ENCODE data around the gene CDH4. TPM values are rescaled to one million over a fixed set of nuclear protein-coding genes. Genes with fewer than 3 reads are reported as not detected.

The CDH4 gene
- total RNA-seq, 2 experiments from 2014 or later: 0.10 to 0.21 TPM

DNA sequence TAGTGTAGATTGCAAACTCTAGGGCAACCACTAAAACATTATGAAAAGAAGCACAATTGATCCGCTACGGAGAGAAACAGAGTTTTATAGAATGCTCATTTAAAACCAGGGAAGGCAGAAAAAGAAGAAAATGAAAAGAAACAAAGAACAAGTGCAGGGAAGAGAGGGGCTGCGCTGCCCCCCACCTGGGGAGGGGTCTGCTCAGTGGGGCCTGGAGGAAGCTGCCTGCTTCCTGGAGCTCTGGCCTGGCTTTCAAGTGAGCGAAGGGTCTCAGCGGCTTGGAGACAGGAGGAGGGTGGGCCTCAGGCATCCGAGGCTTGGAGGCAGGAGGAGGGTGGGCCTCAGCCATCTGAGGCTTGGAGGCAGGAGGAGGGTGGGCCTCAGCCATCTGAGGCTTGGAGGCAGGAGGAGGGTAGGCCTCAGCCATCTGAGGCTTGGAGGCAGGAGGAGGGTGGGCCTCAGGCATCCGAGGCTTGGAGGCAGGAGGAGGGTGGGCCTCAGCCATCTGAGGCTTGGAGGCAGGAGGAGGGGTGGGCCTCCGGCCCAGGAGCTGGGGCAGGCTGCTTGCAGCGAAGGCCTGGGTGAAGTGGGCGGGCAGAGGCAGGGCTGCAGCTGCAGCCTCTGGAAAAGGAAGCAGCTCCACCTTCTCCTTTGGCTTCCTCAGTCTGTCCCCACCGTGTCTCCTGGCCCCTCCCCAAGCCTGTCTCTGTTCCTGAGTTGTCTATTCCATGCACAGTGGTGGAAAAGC lies 407.4 kb downstream of the CDH4 start:
- DNase-seq: no peak
- Mint-ChIP-seq H3K27ac (no peak overlapping the region), H3K27me3 (no peaks in the 10 kb centered on the region), H3K4me1 (ENCODE audit: low read depth) (no peaks in the 10 kb centered on the region), H3K4me3 (no peak overlapping the region), H3K9me3 (no peaks in the 10 kb centered on the region), H3K36me3 (no peaks in the 10 kb centered on the region)
- ChIA-PET POLR2A (no interaction called here), CTCF (no interaction called here)
- intact Hi-C loops (cut with micrococcal nuclease): no loop called here

DNA sequence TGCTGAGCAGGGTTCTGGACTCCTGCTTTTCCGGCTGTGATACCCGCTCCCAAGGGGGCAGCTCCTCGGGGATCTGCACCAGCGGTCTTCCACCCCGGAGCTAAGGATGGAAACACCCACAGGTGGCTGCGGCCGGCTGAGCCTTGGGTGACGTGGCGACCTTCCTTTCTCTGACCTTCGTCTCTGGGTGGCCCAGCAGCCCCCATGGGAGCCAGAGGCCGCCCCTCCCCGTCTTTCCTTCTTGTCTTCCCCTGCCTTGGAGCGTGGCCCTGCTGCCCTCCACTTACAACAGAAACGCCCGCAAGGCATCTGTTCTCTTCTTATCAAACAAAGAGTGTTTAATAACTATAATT lies 407.9 kb downstream of the CDH4 start:
- no peaks in the 10 kb centered on the region for H3K27me3 Mint-ChIP-seq
- H3K36me3 Mint-ChIP-seq: no peaks in the 10 kb centered on the region
- ChIA-PET POLR2A (no interaction called here), CTCF (no interaction called here)
- no peak overlapping the region for H3K27ac Mint-ChIP-seq
- intact Hi-C loops (cut with micrococcal nuclease): no loop called here
- no peaks in the 10 kb centered on the region for H3K4me1 Mint-ChIP-seq (ENCODE audit: low read depth)
- no peak for DNase-seq
- H3K4me3 Mint-ChIP-seq: no peak overlapping the region
- H3K9me3 Mint-ChIP-seq: no peaks in the 10 kb centered on the region

DNA sequence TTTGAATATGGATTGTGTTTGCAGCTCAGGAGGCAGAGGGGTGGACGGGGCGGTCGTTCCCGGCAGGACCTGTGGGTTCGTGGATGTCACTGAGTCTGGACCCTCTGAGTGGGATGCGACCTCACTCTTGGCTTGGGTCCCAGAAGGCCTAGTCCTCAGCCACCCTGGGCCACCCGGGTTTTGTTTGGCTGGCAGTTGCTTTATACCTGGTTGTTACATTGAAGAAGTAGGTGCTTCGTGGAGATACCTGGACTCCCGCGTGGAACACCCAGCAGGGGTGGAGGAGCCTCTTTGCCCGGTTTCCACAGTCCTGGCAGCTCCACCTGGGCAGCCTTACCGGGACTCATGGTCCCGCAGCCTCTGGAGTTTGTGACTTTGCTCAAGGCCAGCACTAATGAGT lies 408.5 kb downstream of the CDH4 start:
- CTCF ChIA-PET: no interaction called here
- POLR2A ChIA-PET: no interaction called here
- no peak overlapping the region for H3K4me3 Mint-ChIP-seq
- intact Hi-C loops (cut with micrococcal nuclease): no loop called here
- no peak for DNase-seq
- H3K4me1 Mint-ChIP-seq (ENCODE audit: low read depth): no peaks in the 10 kb centered on the region
- no peaks in the 10 kb centered on the region for H3K27me3 Mint-ChIP-seq
- no peaks in the 10 kb centered on the region for H3K9me3 Mint-ChIP-seq
- H3K27ac Mint-ChIP-seq: no peak overlapping the region
- no peaks in the 10 kb centered on the region for H3K36me3 Mint-ChIP-seq

DNA sequence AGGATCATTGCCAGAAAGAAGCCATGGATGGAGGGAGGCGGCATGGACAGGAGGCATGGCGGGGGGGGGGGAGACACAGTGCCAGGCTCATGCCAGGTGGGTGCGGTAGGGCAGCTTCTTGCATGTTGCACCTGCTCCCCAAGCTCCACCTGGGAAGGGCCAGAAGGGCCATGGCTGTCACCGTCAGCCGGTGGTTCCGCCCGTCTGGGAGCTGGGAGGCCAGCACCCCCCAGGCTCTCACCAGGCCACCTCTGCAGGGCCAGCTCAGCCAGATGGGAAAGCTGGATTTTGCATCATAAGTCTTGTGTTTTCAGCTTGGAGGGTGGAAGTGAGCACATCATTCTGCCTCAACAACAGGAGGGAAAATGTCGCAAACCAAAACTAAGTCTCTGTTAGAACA lies 409.0 kb downstream of the CDH4 start:
- Mint-ChIP-seq H3K27me3 (no peaks in the 10 kb centered on the region), H3K27ac (no peak overlapping the region), H3K4me3 (no peak overlapping the region), H3K9me3 (no peaks in the 10 kb centered on the region), H3K36me3 (no peaks in the 10 kb centered on the region), H3K4me1 (ENCODE audit: low read depth) (no peaks in the 10 kb centered on the region)
- CTCF ChIA-PET: no interaction called here
- no peak for DNase-seq
- POLR2A ChIA-PET: no interaction called here
- intact Hi-C loops (cut with micrococcal nuclease): no loop called here

DNA sequence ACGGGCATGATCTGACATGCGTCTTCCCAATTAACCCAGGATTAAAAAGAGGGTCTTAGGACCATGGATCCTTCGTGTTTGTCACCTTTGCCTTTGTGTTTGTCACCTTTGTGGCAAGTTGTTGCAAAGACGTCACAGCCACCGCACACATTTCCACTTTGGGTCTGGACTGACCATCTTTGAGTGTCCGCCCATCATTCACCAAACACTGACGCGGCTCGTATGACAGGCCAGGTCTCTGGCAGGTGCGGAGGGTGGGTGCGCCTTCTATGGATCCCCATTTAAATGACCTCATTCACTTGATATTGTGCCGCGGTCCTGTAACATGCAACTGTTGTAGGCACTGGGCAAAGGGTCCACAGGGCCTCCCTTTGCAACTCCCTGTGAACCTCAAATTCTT lies 409.5 kb downstream of the CDH4 start:
- Mint-ChIP-seq H3K27me3 (no peaks in the 10 kb centered on the region), H3K4me1 (ENCODE audit: low read depth) (no peaks in the 10 kb centered on the region), H3K9me3 (no peaks in the 10 kb centered on the region), H3K36me3 (no peaks in the 10 kb centered on the region), H3K27ac (no peak overlapping the region), H3K4me3 (no peak overlapping the region)
- POLR2A ChIA-PET: no interaction called here
- DNase-seq: no peak
- CTCF ChIA-PET: no interaction called here
- intact Hi-C loops (cut with micrococcal nuclease): no loop called here

DNA sequence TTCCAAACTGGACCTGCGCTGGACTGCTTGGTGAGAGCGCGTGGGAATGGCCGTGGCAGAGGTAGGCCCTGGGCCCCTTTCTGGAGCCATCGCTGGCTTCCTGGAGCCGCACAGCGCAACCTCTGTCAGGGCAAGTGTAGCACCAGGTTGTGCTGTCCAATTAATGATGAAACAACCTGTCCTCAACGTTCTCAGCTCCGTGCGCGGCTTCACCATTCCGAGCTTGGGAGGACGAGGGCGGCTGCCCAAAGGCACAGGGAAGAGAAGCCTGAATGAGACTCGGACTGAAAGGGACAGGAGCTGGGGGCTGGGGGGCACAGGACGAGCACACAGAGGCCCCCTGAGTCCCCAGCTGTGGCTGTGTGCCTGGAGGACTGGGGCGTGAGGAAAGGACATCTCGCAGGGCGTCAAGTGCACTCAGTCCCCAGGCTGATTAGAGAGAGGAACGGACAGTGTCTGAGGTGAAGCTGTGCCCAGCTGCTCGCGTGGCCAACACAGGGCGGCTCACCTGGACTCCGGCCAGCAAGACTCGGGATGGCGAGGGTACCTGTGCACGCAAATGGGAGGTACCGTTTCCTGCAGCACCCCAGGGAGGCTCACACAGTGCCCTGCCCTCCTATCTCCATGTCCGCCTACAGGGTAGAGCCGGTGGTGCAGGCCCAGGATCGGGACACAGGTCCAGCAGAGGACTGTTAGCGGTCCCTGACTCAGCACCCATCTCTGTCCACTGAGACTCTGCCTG lies 410.3 kb downstream of the CDH4 start:
- Mint-ChIP-seq H3K36me3 (no peaks in the 10 kb centered on the region), H3K4me1 (ENCODE audit: low read depth) (no peaks in the 10 kb centered on the region), H3K27me3 (no peaks in the 10 kb centered on the region), H3K27ac (no peak overlapping the region), H3K4me3 (no peak overlapping the region), H3K9me3 (no peaks in the 10 kb centered on the region)
- intact Hi-C loops (cut with micrococcal nuclease): no loop called here
- ChIA-PET POLR2A (no interaction called here), CTCF (no interaction called here)
- no peak for DNase-seq

DNA sequence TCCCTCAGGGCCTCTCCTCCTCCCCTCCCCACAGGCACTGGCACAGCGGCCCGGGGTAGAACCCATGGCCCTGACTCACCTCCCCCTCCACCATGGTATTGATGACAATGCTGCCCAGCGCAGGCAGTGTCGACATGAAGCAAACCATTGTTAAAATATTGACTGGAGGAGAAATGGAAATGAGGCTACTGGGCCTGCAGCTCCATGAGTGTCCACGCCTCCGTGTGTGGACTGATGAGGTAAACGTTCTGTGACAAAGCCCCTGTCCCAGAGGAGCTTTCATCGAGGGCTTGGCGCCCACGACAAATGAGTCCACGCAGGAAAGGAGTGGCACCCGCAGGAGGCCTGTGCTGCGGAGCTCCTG lies 410.9 kb downstream of the CDH4 start:
- no peak overlapping the region for H3K27ac Mint-ChIP-seq
- intact Hi-C loops (cut with micrococcal nuclease): no loop called here
- H3K9me3 Mint-ChIP-seq: no peaks in the 10 kb centered on the region

DNA sequence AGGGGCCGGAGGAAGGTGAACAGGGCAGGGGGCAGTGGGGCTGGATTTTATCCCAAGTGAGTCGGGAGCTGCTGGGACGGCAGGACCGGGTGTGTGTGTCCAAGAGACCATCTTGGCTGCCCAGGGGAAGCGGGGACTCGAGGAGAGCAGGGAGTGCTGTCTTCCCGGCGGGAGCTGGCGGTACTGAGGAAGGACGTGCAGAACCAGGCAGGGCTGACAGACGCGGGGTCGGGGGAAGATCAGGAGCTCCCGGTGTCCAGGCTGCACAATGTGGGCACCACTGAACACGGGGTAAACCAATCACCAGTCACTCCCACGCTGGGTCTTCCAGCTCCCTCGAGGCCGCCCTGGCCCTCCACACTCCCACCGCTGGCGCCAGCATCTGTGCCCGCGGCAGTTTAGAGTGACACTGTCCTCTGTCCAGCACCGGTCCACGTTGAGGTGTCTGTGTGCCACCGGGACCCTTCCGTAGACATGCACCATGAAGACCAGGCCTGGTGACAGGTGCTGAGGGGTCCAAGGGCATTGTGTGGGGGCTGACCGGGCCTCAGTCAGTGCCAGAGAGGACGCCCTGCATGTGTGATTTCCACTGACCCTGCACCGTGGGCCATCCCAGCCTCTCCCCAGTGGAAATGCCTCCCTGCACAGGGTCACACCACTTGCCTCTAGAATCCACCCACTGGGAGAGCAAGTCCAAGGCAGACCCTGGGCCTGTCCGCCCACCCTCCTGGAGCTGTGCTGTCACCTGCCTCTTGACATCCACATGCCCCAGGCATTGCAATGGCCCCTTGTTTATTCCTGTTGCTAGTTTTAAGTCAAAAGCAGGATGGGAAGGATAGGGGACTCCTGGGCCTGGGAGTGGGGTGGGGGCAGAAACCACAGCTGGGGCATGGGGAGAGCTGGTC lies 411.7 kb downstream of the CDH4 start:
- H3K9me3 Mint-ChIP-seq: no peaks in the 10 kb centered on the region

More for the DNA sequence above, 410.9 kb downstream of the CDH4 start:
- H3K27me3 Mint-ChIP-seq: no peaks in the 10 kb centered on the region
- H3K36me3 Mint-ChIP-seq: no peaks in the 10 kb centered on the region
- H3K4me1 Mint-ChIP-seq (ENCODE audit: low read depth): no peaks in the 10 kb centered on the region
- no peak for DNase-seq
- POLR2A ChIA-PET: no interaction called here
- CTCF ChIA-PET: no interaction called here
- no peak overlapping the region for H3K4me3 Mint-ChIP-seq

DNA sequence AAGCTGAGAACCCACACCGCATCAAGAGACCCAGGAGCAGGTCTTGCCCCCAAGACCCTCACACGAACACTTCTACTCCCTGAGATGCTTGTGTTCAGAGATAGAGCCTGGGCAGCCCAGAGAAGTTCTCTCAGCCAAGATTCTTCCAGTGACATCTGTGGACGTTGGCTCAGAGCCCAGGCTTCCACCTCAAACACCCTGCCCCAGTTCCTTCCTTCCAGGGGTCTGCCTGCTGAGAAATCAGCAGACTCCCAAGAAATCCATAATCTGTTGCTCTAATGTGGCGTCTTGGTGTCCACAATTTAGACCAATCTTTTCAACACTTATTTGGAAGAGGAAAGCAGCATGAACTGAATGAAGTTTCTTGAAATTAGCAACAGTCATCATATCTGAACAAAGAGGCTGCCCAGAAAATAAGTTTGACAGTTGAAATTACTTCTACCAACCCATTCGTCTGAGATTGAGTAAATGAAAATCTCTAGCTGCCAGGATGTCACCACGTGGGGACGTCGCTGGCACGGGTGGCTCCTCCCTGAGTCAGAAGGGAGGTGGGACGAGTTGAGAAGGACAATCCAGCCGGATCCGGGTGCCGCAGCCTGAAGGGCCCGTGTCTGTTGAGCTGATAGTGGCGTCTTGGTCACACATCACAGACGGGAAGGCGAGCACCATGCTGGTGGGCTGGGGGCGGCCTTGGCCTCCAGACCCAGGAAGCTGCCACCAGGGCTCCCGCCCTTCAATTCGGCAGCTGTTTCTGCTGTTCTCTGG lies 412.7 kb downstream of the CDH4 start:
- DNase-seq: no peak
- no peak overlapping the region for H3K27ac Mint-ChIP-seq
- H3K9me3 Mint-ChIP-seq: no peaks in the 10 kb centered on the region
- ChIA-PET CTCF (no interaction called here), POLR2A (no interaction called here)
- no peak overlapping the region for H3K4me3 Mint-ChIP-seq
- H3K36me3 Mint-ChIP-seq: no peaks in the 10 kb centered on the region
- H3K27me3 Mint-ChIP-seq: no peaks in the 10 kb centered on the region
- no peaks in the 10 kb centered on the region for H3K4me1 Mint-ChIP-seq (ENCODE audit: low read depth)
- intact Hi-C loops (cut with micrococcal nuclease): no loop called here

More for the DNA sequence above, 411.7 kb downstream of the CDH4 start:
- intact Hi-C loops (cut with micrococcal nuclease): no loop called here
- H3K27ac Mint-ChIP-seq: no peak overlapping the region
- no peaks in the 10 kb centered on the region for H3K27me3 Mint-ChIP-seq
- H3K36me3 Mint-ChIP-seq: no peaks in the 10 kb centered on the region
- no peak overlapping the region for H3K4me3 Mint-ChIP-seq
- POLR2A ChIA-PET: no interaction called here
- no peaks in the 10 kb centered on the region for H3K4me1 Mint-ChIP-seq (ENCODE audit: low read depth)
- CTCF ChIA-PET: no interaction called here
- DNase-seq: no peak

DNA sequence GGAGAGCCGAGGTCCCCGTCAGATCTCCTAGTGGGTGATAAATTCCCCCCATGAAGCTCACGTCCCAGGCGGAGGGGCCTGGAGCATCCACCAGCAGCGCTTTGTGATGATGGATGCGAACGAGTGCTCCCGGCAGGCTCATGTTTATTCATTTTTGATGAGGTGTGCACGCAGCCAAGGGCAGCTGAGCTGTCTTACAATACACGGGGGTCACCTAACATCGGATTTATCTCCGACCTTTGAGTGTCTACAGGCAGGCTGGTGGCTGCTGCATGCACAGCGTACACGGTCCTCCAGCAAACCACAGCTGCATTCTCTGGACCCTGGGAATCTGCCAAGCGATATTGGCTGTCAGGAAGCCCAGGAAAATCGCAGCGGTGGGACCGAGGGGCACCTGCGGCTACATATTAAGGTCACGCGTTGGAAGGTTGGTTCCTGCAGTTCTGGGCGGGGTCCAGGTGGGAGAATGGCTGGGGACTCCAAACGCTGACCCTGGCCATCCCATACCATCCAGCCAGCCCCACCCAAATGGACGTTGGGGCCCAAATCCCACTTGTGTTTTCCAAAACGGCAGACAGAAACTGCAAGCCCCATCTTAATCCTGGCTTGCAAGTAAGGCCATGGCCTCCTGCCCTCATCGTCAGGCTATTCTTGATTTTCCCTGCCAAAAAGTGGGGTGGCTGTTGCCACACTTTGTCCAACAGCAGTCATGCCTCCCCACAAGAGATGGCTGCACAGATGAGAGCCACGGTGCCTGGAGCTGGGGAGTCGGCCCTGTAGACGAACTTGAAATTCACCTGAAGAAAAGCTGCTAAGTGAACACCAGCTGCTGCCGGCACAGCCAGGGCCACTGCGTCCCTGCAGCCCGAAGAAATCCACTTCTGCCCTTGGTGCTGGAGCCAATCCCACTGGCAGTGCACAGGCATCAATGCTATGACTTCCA lies 413.7 kb downstream of the CDH4 start:
- ChIA-PET CTCF (no interaction called here), POLR2A (no interaction called here)
- Mint-ChIP-seq H3K27ac (no peak overlapping the region), H3K27me3 (no peaks in the 10 kb centered on the region), H3K9me3 (no peaks in the 10 kb centered on the region), H3K4me1 (ENCODE audit: low read depth) (no peaks in the 10 kb centered on the region), H3K36me3 (no peaks in the 10 kb centered on the region), H3K4me3 (no peak overlapping the region)
- DNase-seq: no peak
- intact Hi-C loops (cut with micrococcal nuclease): no loop called here

GRCh38 chr20:61666471-61666832 lies 414.4 kb downstream of the CDH4 start:
- ChIA-PET CTCF (no interaction called here), POLR2A (no interaction called here)
- no peak for DNase-seq
- no peaks in the 10 kb centered on the region for H3K4me1 Mint-ChIP-seq (ENCODE audit: low read depth)
- no peaks in the 10 kb centered on the region for H3K9me3 Mint-ChIP-seq
- no peak overlapping the region for H3K27ac Mint-ChIP-seq
- no peaks in the 10 kb centered on the region for H3K27me3 Mint-ChIP-seq
- intact Hi-C loops (cut with micrococcal nuclease): no loop called here
- H3K36me3 Mint-ChIP-seq: no peaks in the 10 kb centered on the region
- H3K4me3 Mint-ChIP-seq: no peak overlapping the region
